HG03432 (cell line): ENCODE measurements around the gene FAM83E.
"Not testable (repeated sequence)": the region's sequence is repeated elsewhere in the genome, so short reads cannot be mapped to it uniquely, and the experiment has no call there.

Experiments used
- ATAC-seq: cut with Tn5 transposase; IDR thresholded peaks from one replicate; pipeline ENCODE4 v1.9.1; 2021; ENCODE audit warnings: mild to moderate bottlenecking, moderate library complexity; ENCODE audit not compliant: unreplicated experiment

FAM83E gene

GRCh38 chr19:48641850-48642249 is 27.0 kb upstream of the FAM83E start:
- no peak for ATAC-seq

DNA sequence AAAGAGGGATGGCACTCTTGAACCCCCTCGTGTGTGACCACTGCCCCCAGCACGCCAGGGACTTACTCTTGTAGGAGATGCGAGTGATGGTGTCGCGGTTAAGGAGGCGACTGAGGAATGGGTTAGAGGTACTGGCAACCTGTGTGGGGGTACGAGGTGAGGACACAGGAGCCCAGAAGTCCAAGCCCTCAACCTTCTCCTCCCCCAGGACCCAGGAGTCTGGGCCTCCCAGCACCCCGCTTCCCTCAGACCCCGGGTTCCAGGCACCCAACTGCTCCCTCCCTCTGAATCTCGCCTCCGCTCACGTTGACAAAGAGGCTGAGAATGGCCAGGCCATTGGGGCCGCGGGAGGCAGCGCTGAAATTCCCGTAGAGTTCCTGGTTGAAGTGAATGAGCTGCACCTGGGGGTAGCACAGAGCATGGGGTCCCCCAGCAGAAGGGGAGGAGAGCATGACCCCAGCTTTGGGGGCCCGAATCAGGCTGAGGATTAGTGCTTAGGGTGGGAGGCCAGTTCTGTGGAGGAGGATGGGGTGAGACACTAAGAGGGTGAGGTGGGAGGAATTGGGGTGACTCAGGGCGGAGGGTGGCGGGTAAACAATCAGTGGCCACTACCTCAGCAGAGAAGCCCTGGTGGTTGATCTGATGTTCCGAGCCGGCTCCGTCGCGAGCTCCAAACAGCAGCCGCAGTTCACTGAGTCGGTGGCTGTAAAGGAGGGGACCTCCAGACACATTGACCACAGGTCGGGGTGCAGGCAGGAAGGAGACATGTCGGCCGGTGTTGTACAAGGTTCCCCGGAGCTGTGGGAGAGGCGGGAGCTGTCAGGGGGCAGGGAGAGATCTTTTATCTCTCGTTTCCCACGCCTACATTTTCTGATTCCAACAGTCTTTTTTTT is 24.9 kb upstream of the FAM83E start:
- no peak for ATAC-seq

DNA sequence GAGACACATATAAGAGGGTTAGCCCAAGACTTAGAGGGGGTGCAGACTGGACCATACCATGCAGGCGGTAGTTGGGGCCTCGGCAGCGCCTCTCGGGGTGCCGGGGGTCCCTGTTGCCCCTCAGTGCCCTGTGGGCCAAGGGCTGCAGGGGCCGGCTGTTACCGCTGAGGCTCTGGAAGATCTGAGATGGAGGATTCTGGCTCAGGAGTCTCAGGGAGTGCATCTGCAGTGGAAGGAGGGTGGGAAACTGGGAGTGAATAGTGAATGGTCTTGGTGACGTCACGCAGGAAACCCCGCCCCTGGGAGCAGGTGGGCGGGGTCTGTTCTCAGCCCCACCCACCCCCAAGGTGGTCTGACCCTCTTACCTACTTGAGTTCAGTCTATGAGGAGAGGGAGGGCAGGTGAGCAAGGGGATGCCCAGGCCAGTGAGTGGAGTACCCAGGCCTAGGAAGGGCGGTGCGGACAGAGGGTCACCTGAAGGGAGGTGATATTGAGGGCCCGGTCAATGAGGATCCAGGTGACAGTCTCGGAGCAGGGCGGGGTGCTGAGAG is 24.0 kb upstream of the FAM83E start:
- no peak for ATAC-seq

DNA sequence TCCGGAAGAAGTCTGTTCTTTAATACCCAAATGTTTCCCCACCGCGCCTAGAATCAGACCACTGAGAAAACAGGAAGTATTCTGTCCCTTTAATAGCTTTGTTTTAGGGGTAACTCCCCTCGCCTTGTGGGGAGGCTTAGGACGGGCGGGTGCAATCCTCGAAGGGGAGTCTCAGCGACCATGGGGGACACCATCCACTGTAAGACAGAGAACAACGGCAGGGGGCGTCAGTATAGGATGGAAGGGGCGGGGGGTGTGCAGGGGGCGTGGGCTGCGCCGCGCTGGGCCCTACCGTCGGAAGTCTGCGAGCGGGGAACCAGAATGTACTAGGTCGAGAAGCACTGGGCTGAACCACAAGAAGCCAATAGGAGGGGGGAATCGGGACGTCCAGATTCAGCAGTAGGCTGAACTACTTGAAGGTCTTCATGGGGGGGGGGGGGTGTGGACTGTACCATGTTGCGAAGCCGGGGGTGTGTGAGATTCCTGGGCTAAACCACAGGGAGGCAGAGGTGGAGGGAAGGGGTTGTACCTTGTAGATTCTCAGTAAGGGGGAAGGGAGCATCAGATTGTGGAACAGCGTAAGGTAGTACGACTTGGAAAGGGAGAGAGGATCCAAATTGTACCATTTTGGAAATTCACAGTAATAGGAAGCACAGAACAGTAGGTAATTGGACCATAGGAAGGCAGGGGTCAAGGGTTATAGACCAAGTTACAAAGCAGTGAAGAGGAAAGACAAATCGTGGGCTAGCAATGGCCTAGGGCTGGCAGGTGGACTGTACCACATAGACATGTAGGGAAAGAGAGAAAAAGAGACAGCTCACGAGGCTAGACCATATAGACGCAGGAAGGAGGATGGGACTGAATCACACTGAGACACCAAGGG is 23.3 kb upstream of the FAM83E start:
- peak; percentile 13 for ATAC-seq

DNA sequence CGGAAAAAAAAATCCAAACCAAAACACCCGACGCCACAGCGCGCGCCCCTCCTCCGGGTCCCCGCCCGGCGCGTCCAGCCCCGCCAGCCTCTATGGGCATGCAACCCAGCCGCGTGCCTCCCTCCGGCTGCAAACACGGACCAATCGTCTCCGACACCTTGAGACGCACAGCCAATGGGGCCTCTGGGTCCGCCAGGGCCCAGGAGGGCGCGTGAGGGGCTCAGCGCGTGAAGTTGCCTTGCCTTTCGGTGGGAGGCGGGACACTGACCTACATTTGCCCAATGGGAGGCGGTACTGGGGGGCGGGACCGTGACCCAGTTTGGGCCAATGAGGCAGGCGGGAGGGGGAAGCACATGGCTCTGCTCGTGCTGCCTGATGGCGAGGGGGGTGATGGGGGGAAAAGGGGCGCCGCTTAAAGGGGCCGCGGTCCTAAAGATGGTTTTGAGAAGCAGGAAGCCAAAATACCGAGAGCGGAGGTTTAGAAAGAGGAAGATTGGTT is 22.6 kb upstream of the FAM83E start:
- peak; percentile 75 for ATAC-seq

GRCh38 chr19:48636859-48637448 is 22.1 kb upstream of the FAM83E start, which contains the start of gene DBP:
TSS of gene DBP (minus strand) at chr19:48637379. CDS start at chr19:48636994, 385 bp downstream.
- peak; percentile 0 for ATAC-seq

DNA sequence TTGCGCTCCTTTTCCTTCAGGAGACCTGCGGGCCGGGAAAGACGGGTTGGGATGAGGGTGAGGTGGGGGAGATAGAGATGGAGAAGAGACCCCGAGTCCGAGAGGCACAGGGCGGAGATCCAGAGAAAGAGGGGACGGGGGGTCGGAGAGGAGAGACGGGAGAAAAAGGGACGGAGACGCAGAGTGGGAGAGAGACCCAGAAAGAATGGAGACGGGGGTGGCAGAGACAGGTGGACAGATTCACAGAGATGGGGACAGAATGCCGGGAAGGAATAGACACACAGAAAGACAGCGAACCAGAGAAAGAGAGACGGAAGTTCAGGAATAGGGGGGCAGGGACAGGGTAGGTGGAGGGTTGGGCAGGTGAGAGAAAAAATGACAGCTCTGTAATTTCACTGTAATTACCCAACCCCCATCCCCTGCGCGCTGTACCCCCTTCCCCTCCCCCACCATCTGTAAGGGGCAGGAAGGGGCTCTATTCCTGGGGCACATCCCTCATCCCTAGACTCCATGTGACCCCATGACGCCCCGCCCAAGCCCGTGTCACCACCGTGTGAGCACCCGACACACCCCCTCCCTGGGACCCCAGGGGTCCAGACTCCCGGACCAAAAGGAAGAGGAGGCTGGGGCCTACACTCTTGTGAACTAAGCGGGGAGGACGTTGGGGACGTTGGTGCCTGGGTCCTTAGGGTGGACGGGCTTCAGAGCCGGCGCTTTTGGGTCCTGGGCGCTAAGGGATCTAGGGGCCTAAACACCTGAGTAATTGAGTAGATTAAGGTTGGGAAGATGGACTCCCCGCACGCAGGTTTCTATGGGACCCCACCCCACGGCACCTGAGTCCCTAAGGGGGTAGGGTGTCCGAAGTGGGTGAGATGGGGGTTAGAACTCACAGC is 21.3 kb upstream of the FAM83E start:
- no peak for ATAC-seq

DNA sequence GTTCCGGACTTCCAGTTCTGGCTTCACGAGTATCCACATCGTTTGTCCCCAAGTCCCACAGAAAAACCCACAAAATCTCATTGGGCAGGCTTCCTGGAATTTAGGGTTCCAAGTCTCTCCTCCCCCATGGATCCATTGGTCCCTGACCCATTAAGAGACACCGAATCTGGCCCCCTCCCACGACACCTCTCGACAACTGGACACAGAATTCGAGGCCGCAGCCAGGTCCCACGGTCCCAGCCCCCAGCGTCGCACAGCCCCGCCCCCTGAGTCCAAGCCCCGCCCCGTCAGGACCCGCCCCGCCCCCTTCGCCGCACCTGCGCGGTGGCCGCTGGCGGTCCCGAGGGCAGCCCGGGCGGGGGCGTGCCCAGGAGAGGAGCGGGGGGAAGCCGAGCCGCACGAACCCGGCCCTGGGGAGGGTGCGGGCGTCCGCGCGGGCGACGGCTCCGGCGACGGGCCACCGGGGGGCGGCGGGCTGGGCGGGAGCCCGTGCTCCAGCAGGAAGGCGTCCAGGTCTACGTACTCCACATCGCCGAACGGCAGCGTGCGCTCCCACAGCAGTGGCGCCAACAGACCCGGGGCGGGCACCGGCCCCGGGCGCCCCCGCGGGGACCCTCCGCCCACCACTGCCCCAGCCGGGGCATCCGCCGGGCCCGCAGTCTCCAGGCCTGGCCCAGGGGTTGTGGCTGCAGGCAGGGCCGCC is 20.5 kb upstream of the FAM83E start:
- ATAC-seq = no peak

- peak; percentile 28 for ATAC-seq
Measured at GRCh38 chr19:48634424-48635262, 19.8 kb upstream of the FAM83E start.

- no peak for ATAC-seq
Measured at GRCh38 chr19:48634036-48634342, 19.1 kb upstream of the FAM83E start.

DNA sequence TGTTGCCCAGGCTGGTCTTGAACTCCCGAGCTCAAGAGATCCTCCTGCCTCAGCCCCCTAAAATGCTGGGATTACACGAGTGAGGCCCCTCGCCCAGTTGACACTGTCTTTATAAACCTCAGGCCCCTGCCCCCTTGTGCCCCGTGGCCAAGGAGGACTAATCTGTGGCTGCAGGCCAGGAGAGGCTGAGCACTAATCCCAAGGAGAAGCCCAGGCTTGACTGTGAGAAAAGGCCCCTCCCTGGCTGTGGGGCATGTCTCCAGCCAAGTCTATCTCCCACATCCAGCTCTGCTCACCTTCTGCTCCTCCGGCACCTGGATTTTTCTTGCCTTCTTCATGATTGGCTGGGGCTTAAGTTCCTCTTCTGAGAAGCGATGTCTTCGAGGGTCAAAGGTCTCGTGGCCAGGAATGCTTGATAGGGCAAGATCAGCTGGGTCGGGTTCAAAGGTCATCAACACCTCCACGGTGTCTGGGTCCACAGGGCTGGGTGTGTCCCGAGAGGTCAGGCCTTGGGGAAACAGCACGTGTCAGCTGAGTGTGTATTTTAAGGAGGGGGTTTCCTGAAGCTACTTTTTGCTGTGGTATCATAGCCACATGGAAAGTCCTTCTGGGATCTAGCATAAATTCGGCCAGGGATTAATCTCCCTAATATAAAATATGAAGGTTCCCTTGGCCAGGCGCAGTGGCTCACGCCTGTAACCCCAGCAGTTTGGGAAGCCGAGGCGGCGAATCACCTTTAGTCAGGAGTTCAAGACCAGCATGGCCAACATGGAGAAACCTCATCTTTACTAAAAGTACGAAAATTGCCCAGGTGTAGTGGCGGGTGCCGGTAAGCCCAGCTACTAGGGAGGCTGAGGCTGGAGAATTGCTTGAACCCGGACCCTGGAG is 18.5 kb upstream of the FAM83E start:
- no peak for ATAC-seq

DNA sequence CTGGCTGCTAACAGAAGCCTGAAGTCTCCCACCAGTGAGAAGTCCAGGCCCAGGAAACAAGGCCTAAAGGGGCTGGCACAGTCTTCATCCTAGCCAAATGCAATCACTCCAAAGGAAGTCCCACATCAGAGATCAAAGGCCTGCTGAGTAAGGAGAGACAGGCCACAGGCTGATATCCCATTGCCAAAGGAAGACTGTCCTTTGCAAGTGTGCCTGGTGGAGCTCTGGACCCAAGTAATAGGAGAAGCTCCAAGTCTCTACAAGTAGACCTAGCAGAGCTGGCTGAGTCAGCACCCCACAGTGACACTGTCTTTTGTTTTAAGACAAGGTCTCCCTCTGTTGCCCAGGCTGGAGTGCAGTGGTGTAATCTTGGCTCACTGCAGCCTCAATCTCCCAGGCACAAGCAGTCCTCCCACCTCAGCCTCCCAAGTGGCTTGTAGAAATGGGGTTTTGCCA is 17.8 kb upstream of the FAM83E start:
- no peak for ATAC-seq

DNA sequence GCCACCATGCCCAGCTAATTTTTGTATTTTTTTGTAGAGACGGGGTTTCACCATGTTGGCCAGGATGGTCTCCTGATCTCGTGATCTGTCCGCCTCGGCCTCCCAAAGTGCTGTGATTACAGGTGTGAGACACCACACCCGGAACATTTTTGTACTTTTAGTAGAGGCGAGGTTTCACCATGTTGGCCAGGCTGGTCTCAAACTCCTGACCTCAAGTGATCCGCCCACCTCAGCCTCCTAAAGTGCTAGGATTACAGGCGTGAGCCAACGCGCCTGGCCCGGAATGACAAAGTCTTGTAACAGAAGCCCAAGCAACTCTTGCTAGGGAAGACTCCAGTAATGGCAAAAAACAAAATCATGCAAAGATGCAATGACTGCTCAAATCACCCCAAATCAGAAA is 17.4 kb upstream of the FAM83E start:
- not testable (repeated sequence) for ATAC-seq

DNA sequence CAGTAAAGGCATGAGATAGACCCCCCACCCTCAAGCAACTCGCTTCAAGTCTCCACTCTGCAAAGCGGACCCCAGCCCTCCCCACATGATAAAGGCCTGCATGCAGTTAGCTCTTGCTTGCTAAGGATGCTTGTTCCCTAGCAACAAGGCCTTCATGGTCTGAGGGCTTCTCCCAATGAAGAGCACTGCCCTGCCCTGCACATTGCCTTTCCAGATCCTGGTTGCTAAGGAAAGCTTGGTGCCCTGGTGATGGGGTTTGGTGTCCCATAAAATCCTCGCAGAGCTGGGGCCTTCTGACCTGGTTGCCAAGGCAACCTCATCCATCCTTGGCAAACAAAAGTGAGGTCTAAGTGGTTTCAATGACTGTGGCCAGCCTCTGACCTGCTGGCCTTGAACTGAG is 16.3 kb upstream of the FAM83E start:
- ATAC-seq = no peak

DNA sequence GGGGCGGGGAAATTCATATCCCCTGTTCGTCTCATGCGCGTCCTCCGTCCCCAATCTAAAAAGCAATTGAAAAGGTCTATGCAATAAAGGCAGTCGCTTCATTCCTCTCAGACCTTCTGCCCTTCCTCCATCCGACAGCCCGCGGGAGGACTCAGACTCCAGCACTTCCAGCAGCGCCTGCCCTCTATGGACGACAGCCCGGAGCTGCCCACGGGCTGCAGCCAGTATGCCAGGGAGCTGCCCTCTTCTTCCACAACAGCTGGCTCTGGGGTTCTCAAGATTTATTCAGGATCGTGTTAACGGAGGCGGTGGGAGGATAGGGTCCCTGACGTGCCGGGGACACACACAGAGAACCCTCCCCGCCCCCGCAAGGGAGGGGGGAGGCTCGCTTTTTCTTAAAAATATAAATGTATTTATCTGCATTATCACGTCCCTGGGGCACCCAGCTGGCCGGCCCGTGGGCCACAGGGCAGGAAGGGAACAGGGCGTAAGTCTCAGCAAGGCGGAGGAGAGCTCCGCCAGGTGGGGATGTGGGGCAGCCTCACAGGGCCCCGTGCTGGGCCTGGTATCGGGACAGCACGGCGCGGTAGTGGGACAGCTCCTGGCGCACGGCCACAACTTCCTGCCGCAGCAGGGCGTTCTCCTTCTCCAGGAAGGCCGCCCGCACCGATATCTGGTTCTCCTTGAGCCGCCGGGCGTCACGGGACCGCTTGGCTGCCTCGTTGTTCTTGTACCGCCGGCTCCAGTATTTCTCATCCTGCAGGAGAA is 15.6 kb upstream of the FAM83E start:
- ATAC-seq = no peak

- ATAC-seq = no peak
Measured at GRCh38 chr19:48629599-48630295, 14.9 kb upstream of the FAM83E start.
